CD4-positive, alpha-beta T cell treated with Interleukin-6 at 100 ng/mL for 8 hours (primary cell): Measurements from ENCODE around the gene MFAP4.
"Not testable (repeated sequence)": the region's sequence is repeated elsewhere in the genome, so short reads cannot be mapped to it uniquely, and the experiment has no call there.

Experiments used
- DNase-seq: peaks from one replicate; pipeline ENCODE4 v3.0.0-alpha.2; 2020; ENCODE audit warnings: mixed read lengths, low spot score

Gene MFAP4

DNA sequence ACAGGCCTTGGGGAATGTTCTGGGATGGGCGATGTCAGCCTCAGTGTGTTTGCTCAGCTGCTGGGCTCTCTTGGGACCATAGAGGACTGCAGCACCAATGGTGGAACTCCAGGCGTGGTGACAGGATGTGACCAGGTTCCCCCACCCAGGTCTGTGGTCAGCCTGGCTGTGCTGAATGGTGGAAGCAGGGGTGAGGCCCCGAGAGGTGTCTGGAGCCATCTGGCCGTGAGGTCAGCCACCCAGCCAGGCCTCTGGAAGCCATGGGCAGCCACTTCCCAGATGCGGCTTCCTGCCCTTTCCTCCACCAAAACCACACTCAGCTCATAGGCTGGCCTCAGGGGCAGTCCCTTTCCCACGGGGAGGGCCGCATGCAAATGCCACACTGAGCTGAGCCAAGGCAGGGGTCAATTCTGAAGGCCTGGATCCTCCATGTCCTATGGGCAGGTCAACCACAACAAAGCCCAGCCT is 16.5 kb downstream of the MFAP4 start:
- no peak for DNase-seq

DNA sequence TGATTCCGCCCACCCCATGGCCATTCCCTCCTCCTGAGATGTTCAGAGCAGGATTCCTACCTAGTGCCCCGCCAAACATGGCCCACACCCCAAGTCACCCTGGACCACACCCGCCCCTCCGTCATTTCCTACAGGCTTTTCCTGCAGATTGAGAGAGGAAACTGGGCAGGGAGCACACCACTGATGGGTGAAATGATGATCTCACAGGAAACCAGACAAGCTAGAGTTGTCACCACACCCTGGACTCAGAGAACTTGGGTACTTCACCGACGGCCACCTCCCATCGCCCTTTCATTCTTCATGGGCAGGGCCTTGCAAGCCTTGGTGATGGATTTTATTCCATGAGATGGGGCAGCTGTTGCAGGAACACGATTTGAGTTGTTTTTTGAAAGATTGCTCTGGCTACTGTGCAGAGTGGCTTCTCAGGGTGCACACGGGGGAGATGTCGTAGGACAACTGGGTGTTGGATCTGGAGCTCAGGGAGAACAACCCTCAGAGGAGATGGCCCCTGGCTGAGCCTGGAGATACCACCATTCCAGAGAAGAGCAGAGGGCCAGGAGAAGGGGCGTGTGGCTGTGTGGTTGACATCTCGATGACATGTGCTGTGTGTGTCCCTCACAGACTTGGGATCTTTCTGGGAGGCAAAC is 17.0 kb downstream of the MFAP4 start:
- DNase-seq, result peak; percentile 43

DNA sequence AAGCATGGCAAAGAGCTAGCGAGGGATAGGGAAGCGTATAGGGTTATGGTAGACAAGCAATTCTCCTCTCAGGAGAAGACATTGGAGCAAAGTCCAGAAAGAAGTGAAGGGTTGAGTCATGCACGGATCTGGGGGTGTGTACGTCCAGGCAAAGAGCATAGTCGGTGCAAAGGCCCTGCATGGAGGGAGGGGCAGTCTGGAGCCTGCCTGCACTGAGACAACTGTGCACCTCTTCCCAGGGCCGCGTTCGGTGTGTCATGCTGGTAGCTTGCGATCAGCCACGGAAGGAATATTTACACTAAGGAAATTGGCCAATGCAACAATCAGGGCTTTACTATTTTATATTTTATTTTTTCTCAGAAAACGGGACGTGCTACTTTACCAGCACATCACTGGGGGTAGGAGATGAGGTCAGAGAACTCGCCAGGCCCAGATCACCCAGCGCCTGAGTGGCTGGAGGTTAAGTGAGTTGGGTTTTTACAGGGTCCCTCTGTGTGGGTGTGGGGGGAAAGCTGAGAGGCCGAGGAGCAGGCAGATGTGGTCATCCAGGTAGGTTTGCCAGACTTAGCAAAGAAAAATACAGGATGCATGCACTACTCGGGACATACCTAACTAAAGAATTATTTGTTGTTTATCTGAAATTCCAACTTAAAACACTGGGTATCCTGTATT is 17.7 kb downstream of the MFAP4 start:
- DNase-seq, result no peak

DNA sequence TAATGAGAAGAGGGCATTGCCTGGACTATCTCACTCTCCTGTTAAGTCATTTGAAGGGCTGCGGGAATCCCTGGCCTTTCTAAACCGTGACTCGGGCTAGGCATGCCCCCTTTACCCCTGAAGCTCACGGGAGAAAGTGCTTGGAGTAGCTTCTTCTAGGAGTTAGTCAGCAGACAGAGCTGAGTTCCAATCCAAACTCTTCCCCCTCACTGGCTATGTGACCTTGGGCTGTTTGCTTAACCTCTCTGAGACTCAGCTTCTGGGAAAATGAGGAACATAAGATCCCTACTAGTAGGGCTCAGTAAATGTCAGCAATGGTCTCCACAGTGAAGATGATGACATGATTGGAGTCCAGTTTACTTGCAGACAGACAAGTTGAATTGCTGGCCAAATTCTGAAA is 18.8 kb downstream of the MFAP4 start:
- DNase-seq, result no peak

DNA sequence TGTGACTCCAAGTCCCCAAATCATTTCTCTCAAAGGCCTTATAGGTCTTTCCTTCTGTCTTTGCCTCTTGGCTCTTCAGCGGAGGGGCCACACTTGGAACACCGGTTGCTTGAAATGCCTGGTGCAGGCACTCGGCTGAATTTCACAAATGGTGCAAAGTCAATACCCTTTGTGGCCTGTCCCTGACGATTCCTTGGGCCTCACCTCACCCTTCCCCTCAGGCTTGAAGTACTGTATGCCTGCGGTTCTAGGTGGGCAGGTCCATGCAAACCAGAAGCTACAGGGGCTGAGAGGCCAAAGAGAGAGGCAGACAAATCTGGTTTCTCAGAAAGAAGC is 20.4 kb downstream of the MFAP4 start:
- DNase-seq, result no peak

DNA sequence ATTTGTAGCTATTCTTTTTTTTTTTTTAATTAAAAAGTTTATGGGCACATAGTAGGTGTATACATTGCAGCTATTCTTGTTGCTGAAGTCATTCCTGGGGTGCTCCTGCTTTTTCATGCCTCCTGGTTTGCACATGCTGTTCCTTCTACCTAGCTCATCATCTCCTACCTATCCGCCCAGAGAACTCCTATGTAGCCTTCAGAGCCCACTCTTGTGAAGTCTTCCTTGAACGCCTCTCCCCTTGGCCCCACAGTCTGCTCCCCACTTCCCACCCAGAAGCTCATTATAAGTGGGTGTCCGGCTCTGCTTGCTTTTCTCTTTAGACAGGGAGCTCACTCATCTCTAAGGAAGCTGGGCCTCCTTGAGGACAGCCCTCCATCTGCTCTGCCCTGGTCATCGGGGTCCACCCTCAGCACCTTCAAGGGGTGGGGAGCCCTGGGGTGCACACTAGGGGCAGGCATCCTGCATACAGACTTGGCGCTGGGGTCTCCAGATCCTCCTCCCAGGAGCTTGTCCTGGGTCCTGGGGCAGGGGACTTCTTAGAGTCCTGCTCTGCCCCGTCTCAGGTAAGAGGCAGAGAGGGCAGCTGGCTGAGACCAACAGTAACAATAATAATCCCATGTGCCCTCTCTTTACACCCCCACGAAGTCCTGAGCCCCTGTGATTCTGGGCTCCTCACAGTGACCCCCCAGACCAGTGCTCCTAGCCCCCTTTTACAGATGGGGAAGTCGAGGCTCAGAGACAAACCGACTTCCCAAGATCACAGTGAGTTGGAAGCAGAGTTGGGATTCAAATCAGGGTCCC is 21.0 kb downstream of the MFAP4 start:
- DNase-seq, result no peak

DNA sequence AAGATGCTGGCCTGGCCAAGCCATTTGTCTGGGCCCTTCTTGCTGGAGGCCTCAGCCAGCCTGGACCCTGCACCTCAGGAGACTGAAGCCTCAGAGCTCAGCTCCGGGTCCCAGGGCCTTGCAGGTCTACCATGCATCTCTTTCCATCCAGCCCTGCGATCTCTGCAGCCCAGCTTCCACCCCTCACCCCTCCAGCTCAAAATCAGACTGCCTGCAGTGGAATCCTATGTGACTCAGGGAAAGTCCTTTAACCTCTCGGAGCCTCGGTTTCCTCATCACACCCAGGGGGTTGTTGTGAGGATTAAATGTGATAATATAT is 21.5 kb downstream of the MFAP4 start:
- DNase-seq, result no peak

DNA sequence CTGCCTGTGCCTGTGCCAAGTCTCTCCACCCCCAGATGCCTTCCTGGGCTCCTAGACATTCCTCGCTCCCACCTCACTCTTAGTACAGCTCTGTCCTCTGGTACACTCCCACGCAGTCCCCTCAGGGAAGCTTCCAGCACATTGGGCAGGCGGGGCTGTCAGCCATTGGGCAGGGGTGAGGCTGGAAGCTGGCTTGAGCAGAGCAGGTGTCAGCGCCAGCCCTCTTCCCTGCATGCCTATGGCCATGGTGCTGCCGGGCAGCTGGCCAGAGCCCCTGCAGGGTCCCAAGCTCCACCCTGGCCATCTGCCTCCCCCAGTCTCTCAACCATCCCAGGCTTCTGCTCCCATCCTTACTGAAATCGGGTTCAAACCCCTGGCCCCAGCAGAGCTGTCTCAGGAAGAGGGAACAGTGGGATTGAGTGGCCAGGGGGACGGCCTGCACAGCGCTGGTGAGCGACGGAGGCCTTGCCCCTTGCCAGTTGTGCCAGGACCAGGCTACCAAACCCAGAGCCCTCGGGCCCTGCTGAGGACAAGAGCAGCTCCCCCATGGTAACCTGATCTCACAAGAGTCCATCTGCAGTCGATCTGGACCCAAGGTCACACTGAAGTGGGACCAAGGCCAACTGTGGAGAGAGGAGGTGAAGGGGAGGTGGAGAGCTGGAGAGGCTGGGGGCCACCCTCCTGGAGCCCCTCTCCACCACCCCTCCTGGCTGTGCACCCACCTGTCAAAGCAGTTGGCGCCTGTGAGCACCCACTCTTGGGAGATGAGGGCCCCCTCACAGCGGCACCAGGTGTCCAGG is 22.1 kb downstream of the MFAP4 start:
- no peak for DNase-seq

DNA sequence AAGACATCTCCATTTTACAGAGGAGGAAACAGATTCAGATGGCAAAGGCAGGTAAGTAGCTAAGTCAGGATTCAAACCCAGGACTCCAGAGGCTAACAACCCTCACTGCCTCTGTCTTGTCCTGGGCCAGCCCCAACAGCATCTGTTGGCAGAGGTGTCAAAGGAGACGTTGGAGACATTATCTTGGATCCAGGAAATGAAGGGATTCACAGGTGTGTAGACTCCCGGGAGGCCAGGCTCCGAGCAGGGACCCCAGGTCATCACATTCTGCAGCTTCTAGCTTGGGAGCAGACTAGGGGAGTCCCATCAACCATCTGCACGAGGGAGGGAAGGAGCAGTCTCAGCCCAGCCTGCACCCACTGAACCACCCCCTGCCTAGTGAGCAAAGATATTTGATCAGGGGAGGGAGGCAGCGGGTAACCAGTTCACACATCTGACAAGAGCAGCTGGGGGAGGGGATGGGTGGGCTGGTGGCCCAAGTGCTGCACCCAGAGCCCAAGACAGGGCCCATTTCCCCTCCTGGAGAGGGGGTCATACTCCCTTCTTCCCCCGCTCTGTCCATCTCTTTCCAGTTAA is 23.4 kb downstream of the MFAP4 start:
- DNase-seq, result no peak

DNA sequence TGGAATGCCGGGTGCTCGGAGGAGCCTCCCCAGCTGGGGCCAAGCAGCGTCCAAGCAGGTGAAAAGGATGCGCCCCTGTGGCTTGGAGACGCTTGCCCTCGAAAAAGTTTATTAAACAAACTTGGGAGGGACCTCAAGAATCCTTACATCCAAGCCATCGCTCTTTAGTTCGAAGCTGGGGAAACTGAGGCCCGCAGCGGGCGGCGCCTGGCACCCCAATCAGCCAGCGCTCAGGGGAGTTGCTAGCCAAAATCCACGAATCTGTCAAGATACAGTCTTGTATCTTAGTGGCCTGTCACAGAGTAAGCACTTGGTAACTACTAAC is 23.9 kb downstream of the MFAP4 start:
- DNase-seq, result no peak

DNA sequence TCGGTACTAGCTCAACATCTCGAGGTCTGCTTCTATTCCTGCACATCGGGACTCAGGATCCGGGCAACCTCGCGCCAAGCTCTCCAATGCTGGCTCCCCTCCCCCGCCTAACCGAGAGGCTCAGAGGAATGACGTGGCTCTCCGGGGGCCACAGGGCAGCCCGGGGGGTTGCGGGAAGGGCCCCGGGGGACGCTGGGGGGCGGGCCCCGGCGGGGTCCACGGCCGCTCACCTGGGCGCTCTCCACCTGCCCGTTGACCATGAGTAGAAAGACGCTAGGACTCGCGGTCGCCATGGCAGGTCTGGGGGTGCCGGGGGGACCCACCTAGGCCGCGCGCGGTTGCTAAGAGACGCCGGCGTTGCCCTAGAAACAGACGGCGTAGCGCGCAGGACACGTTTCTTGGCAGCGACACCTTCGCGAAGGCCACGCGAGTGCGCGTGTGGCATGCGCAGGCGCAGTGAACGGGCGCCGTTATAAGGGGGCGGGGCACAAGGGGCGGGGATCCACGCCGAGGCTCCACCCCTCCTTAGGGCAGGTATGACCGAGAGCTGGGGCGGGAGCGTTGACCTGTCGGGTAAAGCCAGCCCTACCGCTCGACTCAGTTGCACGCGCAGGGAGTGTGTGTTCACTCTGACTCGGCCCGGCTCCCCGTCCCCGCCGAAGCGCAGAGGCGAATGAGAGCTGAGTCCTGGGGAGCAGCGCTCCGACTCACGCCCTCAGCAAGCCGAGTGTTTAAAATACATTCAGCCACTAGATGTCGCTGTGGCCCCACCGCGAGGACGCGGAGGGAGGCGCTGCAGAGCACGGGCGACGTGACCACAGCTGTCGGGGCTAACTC is 24.5 kb downstream of the MFAP4 start, which contains the start of gene B9D1:
Gene B9D1 (minus strand): TSS at position 447 of the 837 bp plus-strand sequence. CDS start 154 bp downstream, at position 293.
- peak; percentile 92 for DNase-seq

DNA sequence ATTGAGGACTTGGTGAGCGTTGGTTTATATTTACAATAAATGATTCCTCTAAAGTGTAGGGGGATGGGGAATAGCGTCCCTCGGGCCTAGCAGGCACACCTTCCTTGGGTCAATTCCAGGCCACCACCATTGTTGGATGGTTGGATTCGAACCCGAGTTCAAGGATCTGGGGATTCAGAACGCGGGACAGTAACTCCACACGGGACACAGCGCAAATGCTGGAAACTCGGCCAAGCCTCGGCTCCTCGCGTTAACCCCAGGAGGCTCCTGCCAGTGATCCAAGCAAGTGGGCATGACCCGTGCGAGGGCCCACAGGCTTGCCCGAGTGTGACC is 25.1 kb downstream of the MFAP4 start:
- no peak for DNase-seq

DNA sequence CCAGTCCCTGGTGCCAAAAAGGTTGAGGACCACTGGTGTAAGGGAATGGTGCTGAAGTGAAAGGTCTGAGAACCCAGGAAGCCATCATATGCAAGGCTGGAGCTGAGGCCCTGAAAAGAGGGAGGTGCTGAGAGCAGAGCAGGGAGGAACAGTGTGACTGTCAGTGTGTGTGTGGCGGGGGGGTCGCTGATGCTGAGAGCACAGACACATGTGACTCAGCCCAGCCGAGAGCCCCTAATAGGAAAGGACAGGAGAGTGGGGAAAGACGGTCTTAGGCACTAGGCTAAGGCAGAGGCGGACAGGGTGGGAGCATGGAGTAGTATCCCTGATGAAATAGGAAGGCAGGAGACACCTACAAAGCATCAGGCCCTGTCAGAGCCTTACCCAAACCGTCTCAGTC is 25.7 kb downstream of the MFAP4 start:
- no peak for DNase-seq

DNA sequence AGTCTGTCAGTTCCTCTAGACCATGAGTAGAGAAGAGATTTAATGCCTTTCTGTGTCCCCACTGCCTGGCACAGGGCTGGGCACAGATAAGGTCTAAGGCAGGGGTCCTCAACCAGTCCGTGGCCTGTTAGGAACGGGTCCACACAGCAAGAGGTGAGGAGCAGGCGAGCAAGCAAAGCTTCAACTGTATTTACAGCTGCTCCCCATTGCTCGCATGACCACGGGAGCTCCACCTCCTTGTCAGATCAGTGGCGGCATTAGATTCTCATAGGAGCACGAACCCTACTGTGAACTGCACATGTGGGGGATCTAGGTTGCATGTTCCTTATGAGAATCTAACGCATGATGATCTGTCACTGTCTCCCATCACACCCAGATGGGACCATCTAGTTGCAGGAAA is 26.2 kb downstream of the MFAP4 start:
- no peak for DNase-seq

DNA sequence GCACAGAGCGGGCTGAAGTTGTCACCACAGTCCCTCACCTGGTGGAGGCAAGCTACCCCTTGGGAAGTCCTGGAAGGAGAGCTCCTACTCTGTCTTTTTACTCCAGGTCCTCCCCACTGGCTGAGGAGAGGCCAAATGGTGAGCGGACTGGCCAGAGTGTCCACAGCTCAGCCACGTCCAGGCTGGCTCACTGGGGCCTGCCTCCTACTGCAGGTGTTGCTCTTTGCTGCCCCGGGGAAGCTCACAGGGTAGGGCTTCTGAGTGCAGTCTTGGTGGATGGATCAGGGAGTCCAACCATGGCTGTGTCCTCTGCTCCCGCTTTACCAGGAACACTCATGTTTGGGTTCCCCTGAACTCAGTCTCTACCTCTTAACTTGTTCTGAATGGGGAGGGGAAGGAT is 27.1 kb downstream of the MFAP4 start:
- no peak for DNase-seq

DNA sequence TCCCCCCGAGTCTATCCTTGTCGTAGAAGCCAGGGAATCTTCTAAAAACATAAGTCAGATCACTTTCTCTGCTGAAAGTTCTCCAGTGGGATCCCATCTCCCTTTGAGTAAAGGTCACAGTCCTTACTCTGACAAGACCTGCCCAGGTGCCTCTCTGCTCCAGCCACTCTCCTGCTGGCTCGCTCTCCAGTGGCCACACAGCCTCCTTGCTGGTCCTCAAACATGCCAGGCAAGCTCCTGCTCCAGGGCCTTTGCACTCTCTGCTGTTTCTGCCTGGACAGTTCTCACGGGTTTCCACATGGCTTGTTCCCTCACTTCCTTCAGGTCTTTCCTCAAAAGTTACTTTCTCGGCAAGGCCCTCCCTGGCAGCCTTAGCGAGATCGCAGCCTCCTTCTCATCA is 27.8 kb downstream of the MFAP4 start:
- DNase-seq, result no peak

DNA sequence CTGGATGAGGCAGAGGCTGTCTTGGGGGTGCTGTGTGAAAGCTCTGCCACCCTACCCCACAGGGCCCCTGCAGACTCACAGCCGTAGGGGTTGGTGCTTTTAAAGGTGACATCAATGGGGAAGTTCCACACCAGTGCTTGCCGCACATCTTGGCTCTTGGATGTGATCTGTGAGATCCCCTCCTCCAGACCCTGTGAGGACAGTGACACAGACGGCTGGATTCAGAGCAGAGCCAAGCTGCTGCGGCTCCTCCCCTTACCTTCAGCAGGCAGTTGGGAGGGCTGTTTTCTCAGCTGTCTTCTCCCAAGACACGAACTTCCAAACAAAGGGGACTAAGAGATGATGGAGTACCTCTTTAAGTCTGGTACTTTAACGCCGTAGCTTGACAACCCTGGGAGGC is 29.2 kb downstream of the MFAP4 start:
- DNase-seq, result no peak

DNA sequence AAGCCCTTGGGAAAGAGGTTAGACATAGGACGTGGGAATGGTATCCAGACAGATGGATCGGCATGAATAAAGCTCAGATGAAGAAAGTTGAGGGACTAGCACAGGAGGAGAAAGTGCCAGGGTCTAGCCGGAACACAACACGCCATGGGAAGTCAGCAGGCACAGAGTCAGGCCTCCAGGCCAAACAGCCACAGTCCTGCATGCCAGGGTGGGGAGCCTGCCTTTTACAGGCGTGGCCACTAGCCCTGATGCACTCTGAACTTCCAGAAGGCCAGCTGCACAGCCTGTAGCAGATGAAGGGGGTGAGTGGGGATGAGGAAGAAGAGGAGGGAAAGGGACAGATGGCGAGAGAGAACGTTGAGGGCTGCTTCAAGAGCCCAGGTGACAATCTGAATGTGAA is 29.6 kb downstream of the MFAP4 start:
- DNase-seq, result no peak

DNA sequence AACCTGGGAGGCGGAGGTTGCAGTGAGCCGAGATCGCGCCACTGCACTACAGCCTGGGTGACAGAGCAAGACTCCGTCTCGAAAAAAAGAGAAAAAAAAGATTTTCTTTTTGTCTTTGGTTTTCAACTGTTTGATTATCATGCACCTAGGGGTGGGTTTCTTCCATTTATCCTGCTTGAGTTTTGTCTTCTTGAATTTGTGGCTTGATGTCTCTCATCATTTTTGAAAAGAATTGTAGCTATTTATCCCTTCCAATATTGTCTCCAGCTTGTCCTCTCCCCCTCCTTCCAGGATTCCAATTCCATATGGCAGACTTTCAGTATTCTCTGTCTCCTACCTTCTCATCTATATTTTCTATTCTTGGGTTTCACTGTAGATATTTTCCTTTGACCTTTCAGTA is 32.2 kb downstream of the MFAP4 start:
- DNase-seq, result no peak

DNA sequence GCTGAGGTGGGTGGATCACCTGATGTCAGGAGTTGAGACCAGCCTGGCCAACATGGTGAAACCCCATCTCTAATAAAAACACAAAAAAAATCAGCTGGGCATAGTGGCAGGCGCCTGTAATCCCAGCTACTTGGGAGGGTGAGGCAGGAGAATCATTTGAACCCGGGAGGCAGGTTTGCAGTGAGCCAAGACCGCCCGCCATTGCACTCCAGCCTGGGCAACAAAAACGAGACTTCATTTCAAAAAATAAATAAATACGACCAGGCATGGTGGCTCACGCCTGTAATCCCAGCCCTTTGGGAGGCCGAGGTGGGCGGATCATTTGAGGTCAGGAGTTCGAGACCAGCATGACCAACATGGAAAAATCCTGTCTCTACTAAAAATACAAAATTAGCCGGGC is 33.6 kb downstream of the MFAP4 start:
- not testable (repeated sequence) for DNase-seq

DNA sequence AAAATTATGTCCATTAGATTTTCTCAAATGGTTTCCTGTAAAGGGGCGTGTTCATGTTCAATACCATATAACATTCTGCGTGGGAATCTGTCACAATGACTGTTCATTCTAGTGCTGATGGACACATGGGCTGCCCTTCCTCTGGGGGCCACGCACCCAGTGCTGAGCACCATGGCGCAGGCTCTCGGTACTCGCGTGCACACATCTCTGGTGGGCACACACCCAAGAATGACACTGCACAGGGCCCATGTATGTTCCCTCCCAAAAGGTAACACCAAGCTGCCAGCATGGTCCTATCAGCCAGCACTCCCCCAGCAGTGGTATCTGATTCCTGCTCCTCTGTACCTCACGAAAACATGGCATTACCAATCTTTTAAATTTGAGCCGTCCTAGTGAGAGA is 38.2 kb downstream of the MFAP4 start:
- no peak for DNase-seq
